DMS79 (cell line): ENCODE data around the gene SLCO4A1.
A peak's percentile ranks its signal among the peaks of the same experiment; 100 is the strongest.
"Not testable (repeated sequence)": the region's sequence is repeated elsewhere in the genome, so short reads cannot be mapped to it uniquely, and the experiment has no call there.

Source experiments
- DNase-seq: peaks from one replicate; lab custom pipeline; 2025; lab: John Stamatoyannopoulos, UW

Gene SLCO4A1

DNA sequence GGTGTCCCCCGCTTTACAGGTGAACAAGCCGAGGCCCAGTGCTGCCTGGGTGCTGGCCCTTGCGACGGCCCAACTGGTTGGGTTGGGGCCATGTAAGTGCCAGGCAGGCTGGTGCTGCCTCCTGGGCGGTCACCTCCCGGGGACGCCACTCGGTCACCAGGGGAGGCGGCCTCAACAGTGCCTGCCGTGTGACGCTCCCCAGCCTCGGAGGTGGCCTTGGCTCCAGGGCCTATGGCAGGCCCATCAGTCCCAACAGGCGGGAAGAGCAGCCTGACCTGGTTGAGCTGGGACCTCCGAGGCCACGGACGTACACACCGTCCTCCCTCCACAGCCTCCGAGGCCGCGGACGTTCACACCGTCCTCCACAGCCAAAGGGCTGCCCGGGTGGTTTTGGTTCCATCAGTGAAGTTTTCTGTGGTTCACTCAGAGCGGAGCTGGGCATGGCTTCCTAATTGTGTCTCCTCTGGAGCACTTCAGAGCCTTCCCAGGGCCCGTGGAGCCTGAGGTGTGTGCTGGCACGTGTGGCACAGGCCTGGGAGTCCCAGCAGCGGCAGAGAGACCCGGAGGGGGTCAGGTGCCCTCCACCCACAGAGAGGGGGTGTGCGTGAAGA lies 19.3 kb upstream of the SLCO4A1 start:
- no peak for DNase-seq

DNA sequence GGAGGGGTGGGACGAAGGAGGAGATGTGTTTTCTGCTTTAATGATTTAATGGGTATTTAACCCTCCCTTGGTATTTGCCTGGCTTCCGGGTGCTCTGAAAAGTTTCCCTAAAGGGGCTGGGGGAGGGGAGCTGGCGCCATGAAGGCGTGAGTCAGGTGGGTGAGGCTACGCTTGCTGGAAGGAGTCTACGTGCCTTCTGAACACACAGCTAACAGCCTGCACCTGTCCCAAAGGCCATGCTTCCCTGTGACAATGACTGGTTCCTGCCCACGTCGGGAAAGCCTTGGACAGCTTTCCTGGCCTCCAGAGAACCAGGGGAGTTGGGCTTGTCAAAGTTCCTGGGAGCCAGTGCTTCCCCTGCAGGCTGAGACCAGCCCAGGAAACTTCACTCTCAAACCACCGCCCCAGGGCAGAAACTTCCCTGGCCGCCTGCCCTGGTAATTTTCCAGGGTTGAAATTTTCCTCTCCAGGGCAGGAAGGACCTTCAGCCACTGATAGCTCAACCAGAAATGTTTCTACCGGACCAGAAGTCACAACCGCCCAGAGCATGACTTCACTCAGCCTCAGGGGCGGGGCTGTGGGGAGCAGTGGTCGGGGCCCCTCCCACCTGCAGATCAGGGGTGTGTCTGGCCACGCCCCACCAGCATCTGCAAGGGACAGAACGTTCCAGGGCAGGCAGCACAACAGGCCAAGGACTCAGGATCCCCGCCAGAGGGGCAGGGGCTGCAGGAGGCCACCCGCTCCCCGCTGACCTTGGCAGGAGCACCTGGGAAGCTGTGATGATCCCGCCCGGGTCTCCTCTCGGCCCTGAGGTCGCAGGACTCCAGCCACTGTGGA lies 18.6 kb upstream of the SLCO4A1 start:
- DNase-seq = peak; percentile 85

DNA sequence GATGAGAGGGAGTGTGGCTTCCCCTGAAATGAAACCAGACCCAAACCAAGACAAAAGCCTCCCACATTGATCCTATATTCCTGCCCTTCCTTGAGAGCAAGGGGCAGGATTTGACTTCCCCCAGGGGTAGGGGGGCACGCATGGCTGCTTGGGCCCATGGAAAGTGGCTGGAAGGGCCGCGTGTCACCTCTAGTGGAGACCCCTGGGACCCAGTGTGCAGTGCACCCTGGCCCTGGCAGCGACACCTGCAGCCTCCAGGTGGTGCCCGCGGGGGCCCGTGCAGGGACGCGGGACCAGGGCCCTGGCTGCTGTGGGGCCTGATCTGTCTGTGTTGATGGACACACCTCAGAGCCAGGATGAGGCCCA lies 18.0 kb upstream of the SLCO4A1 start:
- peak; percentile 52 for DNase-seq

DNA sequence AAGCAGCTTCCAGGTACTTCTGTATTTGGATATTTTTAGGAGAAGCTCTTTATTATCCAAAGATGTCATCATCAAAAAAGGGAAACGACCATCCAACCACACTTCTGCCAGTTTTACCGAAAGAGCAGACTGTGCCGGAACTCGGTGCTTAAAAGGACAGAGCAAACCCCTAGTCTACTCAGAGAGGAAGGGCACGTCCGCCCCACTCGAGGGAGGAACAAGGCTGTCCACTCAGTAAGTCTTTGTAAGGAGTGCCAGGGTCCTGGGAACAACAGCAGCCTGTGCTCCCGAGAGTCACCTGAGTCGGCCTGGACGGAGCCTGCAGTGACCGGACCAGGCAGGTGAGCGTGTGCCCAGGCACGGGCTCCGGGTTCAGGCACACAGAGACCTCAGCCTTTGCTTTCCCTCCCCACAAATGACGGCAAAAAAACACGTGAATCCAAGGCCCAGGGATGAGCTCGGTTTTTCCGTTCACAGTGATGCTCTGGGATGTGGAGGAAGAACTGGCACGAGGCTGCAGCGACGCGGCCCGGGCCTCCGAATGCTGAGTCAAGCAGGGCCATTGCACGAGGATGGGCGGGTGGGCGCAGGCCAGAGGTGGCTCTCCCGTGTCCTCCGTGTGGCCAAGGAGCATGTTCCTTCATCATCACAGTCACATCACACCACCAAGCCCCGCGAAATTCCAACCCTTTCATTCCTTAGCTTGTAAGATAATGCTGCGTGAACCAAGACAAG lies 17.4 kb upstream of the SLCO4A1 start:
- DNase-seq = no peak

GRCh38 chr20:62625516-62625915 lies 16.8 kb upstream of the SLCO4A1 start:
- no peak for DNase-seq

DNA sequence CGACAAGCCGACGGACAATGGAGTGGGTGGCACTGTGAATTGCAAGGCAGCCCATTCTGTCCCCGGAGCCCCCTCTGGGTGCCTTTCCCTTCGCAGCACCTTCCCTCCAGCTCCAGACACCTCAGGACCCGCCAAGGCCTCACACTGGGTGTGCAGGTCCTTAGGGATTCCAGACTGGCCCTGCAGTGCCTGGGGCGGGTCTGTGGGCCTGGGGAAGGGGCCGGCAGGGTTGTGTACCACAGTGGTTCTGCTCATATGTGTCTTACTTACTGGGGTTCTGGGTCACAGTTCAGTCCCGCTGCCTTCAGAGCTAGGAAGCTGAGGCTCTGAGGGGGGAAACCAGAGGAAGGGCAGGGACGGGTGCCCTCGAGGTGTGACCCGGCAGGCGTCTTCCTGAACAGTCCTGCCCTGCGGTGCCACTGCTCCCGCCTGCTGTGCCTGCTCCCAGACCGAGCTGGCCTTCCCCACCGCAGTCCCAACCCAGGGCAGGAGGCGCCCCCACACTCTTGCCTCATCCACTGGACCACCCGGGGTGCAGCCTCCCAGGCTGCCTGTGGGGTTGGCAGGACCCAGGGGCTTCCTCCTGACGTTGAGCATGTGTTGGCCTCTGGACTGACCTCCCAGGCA lies 16.3 kb upstream of the SLCO4A1 start:
- no peak for DNase-seq

- not testable (repeated sequence) for DNase-seq
Observed at GRCh38 chr20:62627425-62627824, 14.9 kb upstream of the SLCO4A1 start.

DNA sequence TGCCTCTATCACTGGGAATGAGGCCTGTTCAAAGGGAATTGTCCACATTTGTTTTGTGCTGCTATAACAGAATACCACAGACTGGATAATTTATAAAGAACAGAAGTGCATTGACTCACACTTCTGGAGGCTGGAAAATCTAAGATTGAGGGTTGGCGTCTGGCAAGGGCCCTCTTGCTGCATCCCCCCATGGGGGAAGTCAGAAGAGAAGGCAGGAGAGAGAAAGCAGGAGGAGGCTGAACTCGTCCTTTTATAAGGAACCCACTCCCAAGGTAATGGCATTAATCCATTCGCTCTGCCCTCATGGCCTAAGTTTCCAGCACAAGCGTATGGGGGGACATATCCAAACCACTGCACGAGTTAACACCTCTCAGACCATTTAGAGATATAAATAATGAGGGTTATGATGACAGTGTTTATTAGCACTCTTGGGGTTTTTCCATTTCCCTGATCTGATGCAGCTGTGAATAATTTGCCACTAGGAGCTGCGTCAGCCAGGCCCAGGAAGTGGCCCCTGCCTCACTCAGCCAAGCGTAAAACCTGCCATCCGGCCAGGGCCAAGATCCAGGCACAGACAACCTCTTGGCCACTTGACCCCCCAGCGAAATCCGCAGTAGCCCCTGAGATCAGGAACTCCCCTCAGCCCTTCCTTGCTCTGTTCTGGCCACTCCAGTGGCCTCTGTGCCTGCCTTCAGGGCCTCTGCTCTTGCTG lies 14.2 kb upstream of the SLCO4A1 start:
- no peak for DNase-seq

DNA sequence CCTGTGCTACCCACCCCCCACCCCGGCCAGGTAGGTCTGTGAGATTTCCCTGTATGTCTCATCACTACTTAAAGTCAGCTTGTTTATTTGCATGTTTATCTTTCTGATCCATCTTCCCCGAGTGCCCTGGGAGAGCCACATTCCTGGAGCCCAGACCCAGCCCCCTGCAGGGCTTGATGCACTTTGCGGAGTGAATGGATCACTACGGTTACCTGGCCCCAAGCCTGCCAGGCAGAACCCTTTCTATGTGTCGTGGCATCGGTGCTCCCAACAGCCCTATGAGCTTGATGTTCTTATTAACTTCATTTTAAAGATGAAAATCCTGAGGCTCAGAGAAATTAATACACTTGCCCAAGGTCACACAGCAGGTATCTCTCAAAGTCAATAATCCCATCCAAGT lies 13.6 kb upstream of the SLCO4A1 start:
- DNase-seq = no peak

DNA sequence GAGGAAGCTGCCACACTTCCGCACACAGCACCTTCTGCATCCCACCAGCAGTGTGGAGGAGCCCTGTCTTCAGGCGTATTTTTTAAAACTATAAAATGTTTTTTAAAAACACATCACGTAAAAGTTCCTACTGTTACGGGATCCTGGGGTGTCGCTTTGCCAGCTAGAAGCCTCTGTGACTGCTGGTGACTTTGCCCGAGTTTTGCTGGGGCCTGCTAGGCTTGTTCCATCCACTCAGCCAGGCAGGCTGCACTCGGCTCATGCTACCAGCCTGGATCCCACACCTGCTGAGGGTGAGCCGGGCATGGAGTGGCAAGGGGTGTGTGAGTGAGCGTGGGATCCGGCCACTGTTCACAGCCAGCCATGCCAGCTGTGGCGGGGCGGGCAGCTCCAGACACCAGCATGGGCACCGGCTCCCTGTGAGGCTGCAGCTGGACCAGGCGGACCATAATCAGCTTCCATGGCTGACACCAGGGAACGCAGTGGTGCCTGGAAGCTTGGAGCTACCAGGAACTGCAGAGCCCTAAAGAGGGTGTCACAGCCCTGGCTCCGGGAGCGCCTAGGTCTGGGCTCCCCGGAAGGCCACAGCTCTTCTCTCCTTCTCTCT lies 12.3 kb upstream of the SLCO4A1 start:
- no peak for DNase-seq

- DNase-seq = peak; percentile 71
Observed at GRCh38 chr20:62631336-62632308, 10.7 kb upstream of the SLCO4A1 start.

- no peak for DNase-seq
Observed at GRCh38 chr20:62632575-62633090, 9.7 kb upstream of the SLCO4A1 start.

DNA sequence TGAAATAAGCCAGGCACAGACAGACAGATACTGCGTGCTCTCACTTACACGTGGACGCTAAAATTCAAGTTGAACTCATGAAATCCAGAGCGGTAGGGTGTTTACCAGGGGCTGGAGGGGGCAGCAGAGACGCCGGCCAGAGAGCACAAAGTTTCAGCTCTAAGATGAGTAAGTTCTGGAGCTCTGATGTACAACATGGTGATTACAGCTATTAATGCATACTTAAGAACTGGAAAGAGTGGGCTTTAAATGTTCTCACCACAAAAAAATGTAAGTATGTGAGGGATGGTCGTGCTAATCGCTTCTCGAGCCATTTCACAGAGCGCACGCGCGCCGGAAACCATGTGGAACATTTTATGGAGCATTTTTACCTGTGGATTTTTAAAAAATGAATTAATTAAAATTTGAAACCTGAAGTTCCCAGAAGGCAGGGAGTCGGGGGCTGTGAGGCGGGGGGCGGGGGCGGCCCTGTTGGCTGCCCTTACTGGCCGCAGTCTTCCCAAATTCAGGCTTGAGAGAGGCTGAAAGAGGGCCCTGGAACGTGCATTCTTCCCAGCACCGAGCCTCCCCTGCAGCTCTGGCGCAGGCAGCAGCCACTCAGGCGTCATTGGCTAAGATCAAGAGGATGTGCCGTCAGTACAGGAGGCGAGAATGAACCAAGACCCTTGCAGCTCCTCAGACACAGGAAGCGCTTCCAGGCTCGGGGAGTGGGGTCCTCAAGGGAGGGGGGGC lies 8.5 kb upstream of the SLCO4A1 start:
- no peak for DNase-seq

DNA sequence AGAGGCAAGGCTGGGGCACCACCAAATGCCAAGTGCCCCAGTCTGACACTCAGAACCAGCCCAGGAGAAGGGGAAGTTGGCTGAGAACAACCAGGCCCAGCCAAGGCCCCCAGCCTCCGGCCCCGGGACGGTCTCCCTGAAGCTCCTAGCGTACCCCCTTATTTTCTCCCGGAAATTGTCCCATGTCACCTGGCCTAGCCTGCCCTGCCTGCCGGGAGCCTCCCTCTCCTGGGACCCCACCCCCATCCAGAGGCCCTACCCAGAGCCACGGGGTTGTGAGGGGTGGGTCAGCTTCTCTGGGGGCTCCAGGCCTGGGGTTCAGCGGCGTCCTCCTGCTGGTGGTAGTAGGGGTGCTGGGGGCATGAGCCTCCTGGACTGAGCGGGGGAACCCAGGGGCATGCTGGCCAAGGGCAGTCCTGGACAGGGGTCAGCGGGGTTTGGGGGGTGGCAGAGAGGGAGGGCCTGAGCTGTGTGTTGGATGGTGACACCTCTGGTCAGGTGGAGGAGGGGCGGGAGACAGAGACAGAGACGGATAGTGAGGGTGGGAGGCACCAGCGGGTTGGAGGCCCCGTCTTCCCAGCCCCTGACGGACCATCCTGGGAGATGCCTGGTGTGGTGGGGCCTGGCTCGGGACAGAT lies 7.9 kb upstream of the SLCO4A1 start:
- no peak for DNase-seq

- DNase-seq = no peak
Observed at GRCh38 chr20:62635232-62635631, 7.1 kb upstream of the SLCO4A1 start.

- DNase-seq = no peak
Observed at GRCh38 chr20:62635852-62636251, 6.5 kb upstream of the SLCO4A1 start.

DNA sequence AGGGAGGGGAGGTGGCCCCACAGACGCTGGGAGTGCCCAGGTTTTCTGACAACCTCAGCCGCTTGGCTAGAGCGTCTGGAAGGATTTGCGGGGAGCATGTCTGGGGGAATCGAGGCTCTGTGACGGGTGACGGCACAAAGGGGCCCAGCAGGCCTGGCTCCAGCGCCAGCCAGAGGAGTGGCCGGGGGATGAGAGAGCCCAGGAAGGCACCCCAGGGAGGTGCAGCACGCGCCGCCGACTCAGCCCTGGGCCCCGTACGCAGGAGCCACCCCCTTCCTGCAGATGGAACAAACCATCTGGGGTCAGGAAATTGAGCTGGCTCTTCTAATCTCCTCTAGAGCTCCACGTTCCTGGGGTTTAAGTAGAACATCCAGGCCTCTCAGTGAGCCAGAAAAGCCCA lies 5.9 kb upstream of the SLCO4A1 start:
- no peak for DNase-seq

- DNase-seq = no peak
Observed at GRCh38 chr20:62637110-62637509, 5.2 kb upstream of the SLCO4A1 start.

DNA sequence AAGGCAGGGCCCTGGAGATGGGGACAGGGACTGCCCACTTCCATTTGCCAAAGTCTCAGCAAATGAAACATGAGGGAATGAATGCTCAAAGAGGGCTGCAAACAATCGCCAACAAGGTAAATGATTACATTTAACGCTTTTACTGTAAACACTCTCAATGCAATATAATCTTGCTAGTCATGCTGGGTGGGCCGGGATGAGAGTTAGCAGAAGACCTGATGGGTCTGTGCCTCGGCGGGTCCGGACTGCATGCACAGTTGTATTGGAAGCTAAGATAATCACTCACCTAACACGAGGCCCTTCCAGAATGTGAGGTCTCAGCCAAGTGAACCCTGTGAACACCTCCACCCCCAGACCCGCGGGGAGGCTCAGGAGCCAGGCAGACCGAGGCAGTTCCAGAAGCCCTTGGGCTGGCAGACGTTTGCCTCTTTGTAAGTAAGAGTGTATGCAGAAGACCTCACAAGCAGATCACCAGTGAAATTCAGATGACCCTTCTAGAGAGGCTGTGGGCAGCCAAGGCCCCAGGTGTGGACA lies 4.7 kb upstream of the SLCO4A1 start:
- DNase-seq = no peak
